NOMO-1 treated with DMSO at 0.1 percent for 48 hours (cell line): ENCODE data around the gene WNT5A.

Experiments used
- DNase-seq: peaks from one replicate; lab custom pipeline; 2025; ENCODE audit not compliant: unreplicated experiment; lab: John Stamatoyannopoulos, UW

The WNT5A gene

DNA sequence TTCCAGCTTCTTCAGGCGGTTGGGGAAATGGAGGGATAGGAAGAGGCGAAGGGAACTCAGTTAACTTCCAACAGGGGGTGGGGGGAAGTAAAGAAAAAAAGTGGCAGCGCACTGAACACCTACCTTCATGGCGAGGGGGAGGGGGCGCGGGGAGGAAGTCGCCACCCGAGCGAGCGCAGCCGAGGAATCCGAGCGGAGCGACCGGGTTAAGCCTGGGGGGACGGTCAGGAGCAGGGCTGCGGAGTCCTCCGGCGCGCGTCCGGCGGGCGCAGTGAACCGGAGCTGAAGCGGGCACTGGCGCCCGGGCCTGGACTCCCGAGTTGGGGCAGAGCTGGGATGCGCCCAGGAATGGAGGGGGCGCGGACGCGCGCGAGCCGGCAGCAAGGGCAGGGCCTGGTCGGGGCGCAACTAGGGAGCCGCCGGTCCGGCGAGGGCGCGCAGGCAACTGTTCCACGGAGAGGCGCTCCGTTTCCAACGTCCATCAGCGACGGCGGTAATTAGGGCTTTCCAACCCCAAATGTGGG is at the start of gene WNT5A:
TSS of gene WNT5A (minus strand) at position 450 of the 524 bp plus-strand sequence. CDS start at position 129, 321 bp downstream.
- no peak for DNase-seq

GRCh38 chr3:55534876-55535275 is 47.8 kb upstream of the WNT5A start:
- no peak for DNase-seq

- DNase-seq: no peak
Measured at GRCh38 chr3:55532806-55533205, 45.7 kb upstream of the WNT5A start.

DNA sequence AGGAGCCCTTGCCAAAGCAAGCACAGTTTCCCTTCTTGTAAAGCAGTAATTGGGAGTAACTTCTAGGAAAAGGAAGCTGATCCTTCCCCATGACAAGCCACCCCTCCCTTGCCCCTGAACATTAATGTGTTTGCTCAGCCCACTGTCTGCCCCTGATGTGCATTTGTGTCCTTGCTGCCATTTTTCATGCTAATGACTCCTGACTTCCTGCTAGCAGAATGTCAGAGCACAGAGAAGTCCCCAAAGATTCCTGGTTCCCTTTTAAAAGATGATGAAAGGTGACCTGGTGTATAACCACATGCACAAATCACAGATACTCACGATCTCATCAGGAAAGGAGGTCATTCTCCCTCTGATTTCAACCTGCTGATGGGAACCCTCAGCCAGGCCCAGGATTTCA is 44.2 kb upstream of the WNT5A start:
- no peak for DNase-seq

- no peak for DNase-seq
Measured at GRCh38 chr3:55527361-55527760, 40.3 kb upstream of the WNT5A start.

DNA sequence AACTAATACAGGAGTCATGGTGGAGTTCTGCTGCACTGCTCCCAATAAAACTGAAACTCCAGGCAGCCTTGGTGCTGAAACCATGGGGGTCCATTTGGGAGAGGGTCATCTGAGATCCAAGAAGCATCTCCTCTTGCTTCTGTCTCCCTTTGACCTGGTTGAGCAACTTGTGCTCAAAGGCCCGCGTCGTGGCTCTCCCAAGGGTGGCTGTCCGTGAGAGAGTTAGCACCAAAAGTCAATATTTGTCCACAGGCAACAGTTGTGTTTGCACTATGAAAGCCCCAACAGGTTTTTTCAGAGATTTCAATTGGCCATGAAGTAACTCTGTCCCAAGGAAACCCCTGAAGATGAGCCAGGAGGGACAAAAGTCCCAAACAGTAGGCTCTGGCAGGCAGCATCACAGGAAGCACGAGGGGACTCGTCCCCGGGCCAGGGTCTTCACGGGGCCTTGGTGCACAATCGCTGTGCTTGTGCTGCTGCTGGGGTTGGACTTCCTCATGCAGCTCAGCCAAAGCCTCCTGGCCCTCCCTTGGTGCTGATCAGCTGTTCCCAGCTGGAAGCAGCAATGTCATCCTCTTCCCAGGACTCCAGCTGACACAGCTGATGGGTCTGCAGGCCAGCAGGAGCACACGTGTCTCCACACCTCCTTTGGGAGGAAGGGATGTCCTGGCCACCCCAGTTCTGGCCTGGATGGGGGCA is 39.4 kb upstream of the WNT5A start:
- no peak for DNase-seq

GRCh38 chr3:55525436-55525835 is 38.3 kb upstream of the WNT5A start:
- no peak for DNase-seq

GRCh38 chr3:55524565-55525244 is 37.6 kb upstream of the WNT5A start:
- no peak for DNase-seq

GRCh38 chr3:55523471-55523870 is 36.4 kb upstream of the WNT5A start:
- no peak for DNase-seq

GRCh38 chr3:55521738-55522421 is 34.8 kb upstream of the WNT5A start:
- no peak for DNase-seq

DNA sequence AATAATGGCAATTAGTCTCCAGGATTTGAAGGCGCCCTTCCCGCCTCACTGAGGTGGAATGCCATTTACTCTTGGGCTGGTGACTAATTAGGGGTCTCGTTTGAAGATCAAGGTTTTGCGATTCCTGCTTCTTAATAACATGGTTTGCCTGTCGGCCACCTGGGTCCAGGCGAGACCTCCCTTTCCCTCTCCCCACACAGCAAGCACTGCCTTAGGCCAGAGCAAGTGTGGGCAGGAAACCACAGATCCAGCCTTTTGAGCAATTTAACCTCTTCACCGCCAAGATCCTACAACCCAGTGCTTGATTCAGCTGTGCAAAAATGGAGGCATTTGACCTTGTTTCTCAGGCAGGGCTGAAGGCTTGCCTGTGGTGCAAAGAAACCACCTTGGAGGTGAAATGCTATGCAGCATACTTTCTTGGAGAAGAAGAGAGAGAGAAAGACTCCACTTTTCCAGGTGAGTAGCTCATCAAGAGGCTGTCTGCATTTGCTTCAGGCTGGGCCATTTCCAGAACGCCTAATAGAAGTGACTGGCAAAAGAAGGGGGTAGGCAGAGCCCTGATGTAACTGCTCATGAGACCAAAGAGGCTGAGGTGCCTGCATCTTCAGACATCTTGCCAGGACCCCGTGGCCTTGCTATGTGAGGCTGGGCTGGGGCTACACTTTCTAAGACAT is 34.1 kb upstream of the WNT5A start:
- DNase-seq: no peak

DNA sequence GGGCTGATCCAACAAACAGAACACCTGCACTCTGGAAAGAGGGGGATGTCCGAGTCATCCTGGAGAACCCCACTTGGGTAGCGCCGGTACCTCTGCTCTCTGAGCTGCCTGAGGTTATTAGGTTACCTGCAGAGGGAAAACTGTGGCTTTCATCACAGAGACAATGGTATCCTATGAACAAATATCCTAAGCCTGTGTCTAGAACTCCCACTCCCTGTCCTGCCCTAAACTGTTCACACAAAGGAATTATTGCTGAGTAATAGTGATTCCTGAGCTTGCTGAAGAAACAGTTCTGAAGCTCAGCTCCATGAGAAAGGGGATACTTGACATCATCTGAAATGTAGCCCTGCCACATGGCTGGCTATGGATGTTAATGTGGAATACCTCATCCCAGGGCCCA is 31.9 kb upstream of the WNT5A start:
- no peak for DNase-seq

DNA sequence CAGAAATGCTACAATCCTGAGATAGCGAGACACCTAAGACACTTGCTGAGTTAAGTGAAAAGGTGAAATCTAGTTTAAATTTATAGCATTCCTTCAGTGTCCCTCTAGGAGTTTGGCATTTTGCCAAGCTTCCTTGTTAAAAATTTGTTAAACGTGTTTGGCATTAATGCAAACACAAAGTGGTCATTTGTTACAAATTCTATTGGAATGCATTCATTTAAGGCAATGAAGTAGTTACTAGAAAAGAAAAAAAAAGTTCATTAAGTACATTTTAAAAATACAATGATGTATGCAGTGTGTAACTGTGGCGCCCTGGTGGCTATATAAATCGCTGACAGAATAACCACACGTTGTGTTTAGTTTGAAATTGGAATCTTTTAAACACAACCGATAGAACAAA is 31.3 kb upstream of the WNT5A start:
- no peak for DNase-seq

GRCh38 chr3:55516392-55517030 is 29.4 kb upstream of the WNT5A start:
- no peak for DNase-seq

- no peak for DNase-seq
Measured at GRCh38 chr3:55515550-55516246, 28.6 kb upstream of the WNT5A start.

DNA sequence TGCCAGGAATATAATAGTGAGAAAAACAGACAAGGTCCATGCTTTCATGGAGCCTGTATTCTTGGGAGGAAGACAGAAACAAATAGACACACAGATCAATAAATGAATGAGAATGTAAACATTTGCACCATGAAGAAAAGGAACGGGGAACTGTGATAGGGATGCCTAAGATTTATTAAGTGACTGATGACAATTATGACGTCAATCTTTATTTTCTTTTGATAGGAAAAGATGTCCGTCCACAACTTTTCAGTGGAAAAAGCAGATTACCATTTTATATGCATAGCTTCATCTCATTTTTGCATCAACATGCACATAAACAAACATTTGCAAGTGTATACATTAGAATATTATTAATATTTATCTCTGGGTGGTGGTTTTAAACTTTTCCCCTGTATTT is 27.9 kb upstream of the WNT5A start:
- no peak for DNase-seq

DNA sequence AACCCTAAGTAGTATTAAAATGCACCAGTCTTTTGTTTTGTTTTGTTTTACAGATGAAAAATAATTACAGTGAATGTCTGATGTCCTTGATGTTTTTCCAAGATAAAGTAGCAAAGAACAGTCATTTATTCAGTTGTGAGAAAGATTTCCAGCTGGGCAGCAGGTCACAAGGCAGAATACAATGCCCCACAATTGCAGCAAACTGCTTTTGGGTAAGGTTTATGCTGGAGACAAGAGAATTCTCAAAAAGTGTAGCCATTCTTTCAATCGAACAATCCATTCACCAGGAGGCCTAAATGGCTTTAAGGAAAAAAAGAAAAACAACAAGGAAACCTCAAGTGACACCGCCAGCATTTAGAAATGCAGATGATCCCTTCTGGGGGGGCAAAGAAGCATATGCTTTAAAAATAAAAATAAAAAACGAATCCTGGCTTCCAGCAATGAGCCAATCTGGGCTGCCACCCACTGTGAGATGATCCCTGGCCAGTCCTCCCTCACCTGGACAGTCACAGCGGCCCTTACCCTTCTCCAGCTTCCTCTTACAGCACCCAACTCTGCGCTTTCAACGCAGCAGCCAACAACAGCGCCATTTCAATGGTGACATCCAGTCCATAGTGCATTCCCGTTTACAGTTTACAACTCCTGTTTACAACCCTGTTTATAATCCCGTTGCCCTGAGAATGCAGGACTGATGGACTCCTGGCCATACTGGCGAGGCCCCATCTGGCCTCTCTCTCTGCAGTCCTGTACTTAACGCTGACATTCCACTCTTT is 25.7 kb upstream of the WNT5A start:
- no peak for DNase-seq

- DNase-seq: no peak
Measured at GRCh38 chr3:55511895-55512570, 24.9 kb upstream of the WNT5A start.

GRCh38 chr3:55508335-55508734 is 21.2 kb upstream of the WNT5A start:
- DNase-seq: no peak
